IMR-90 (cell line): ENCODE measurements around the gene RERE.

Source experiments
- CHD1 ChIP-seq: IDR thresholded peaks from 2 replicates; pipeline ENCODE4 v1.6.1; 2012; ENCODE audit warnings: low read depth, low read length, improper control_type of control experiment
- CTCF ChIP-seq: conservative IDR thresholded peaks from 2 replicates; pipeline ENCODE4 v1.5.1; 2012; ENCODE audit warnings: mild to moderate bottlenecking, low read depth, low read length, improper control_type of control experiment
- FOS ChIP-seq: fragments of 150-350 bp; IDR thresholded peaks from 2 replicates; pipeline ENCODE4 v1.6.1; 2016; ENCODE audit warnings: low read depth, low read length
- NFE2L2 ChIP-seq: fragments of 150-350 bp; IDR thresholded peaks from 2 replicates; pipeline ENCODE4 v1.6.1; 2016; ENCODE audit warnings: low read depth, mild to moderate bottlenecking, low read length
- POLR2A ChIP-seq: IDR thresholded peaks from 2 replicates; pipeline ENCODE4 v1.6.1; 2012; ENCODE audit warnings: mild to moderate bottlenecking, low read depth, low read length

- TF ChIP-seq CHD1, result no peak
- TF ChIP-seq CTCF, result no peak
- no peak for TF ChIP-seq POLR2A
- no peak for TF ChIP-seq NFE2L2
- no peak for TF ChIP-seq FOS
Observed at GRCh38 chr1:8544644-8545043, 272.8 kb downstream of the RERE start.
